Adrenal gland (tissue), 5 donors: ENCODE results near the gene MOSPD3.

ENCODE experiments used
- POLR2A ChIP-seq, 2 donors: fragments of 450-650 bp; IDR thresholded peaks; one replicate each; pipeline ENCODE4 v1.6.1; 2017; ENCODE audit warnings: antibody characterized with exemption in 2 of 2, mild to moderate bottlenecking in 2 of 2, moderate library complexity in 1 of 2
- TF ChIP-seq, protein P1 (sequence below), 6 experiments: fragments of 450-650 bp in 4 of 6; fragments of 200-600 bp in 2 of 6; sonication (generic) in 1 of 6; IDR thresholded peaks; 1 replicate in 5 of 6; 2 replicates in 1 of 6; pipeline versions ENCODE4 v1.5.1 to v1.8.0; 2016 to 2021; ENCODE audit warnings: antibody characterized with exemption in 6 of 6, mild to moderate bottlenecking in 2 of 6, moderate library complexity in 1 of 6
- donor health status: DM: no; HTN: no; CAD: no.

DNA sequence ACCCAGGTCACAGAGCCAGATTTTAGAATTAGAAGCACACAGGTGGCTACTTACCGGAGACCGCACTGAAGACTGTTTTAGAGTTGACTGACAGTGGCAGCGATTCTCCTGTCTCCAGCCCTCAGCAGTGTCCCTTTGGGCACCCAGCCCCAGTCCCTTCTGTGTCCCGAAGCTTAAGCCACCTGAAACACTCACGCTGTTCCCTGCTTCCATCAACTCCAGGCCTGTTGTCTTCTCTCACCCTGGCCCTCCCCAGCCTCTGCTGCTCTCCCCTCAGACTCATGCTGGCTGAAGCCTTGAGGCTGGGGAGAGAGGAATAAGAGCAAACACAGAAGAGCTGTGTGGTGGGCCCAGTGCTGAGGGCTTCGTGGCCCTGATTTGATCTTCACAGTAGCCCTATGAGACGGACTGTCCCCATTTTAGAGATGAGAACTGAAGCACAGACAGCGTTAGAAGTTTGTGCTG is 49.2 kb upstream of the MOSPD3 start:
- TF ChIP-seq, protein P1, sequence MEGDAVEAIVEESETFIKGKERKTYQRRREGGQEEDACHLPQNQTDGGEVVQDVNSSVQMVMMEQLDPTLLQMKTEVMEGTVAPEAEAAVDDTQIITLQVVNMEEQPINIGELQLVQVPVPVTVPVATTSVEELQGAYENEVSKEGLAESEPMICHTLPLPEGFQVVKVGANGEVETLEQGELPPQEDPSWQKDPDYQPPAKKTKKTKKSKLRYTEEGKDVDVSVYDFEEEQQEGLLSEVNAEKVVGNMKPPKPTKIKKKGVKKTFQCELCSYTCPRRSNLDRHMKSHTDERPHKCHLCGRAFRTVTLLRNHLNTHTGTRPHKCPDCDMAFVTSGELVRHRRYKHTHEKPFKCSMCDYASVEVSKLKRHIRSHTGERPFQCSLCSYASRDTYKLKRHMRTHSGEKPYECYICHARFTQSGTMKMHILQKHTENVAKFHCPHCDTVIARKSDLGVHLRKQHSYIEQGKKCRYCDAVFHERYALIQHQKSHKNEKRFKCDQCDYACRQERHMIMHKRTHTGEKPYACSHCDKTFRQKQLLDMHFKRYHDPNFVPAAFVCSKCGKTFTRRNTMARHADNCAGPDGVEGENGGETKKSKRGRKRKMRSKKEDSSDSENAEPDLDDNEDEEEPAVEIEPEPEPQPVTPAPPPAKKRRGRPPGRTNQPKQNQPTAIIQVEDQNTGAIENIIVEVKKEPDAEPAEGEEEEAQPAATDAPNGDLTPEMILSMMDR (IDR thresholded peaks at IDR 0.05) = no peak
- no peak for TF ChIP-seq POLR2A (IDR thresholded peaks at IDR 0.05)
